K562 (cell line): ENCODE measurements around the gene GALM. TPM values are rescaled to one million over a fixed set of nuclear protein-coding genes. Genes with fewer than 3 reads are reported as not detected.
A peak's percentile ranks its signal among the peaks of the same experiment; 100 is the strongest.

Source experiments
- ATAC-seq: fragments of 200-7000 bp; cut with Tn5 transposase; 3 replicates; pipeline ENCODE4 v1.9.1; 2020; ENCODE audit warnings: moderate library complexity
- BruUV-seq: library from RNA; stranded (reverse); fragments of 400-500 nt; replicated peaks from 2 replicates; lab custom pipeline; 2021; lab: Mats Ljungman, UMichigan
- CTCF ChIA-PET: fragments of 300-600 bp; formaldehyde crosslinking; extraction: SDS; loops from one replicate; lab custom pipeline; 2021; ENCODE audit warnings: low intra/inter-chr PET ratio; lab: Yijun Ruan, JAX
- POLR2A ChIA-PET: fragments of 300-600, 350-650 bp; sonication (Branson Sonifier 250); formaldehyde crosslinking; extraction: SDS; loops from one replicate; lab custom pipeline; 2021; ENCODE audit warnings: antibody characterized with exemption, inconsistent platforms; lab: Yijun Ruan, JAX
- DNase-seq, 4 experiments: peaks; one replicate each; pipeline versions ENCODE4 v3.0.0 to v3.0.0-alpha.2; 2011 to 2018; ENCODE audit warnings: low spot score in 3 of 4, mixed read lengths in 3 of 4; ENCODE audit errors: extremely low read depth in 1 of 4
- FAIRE-seq: peaks from 2 replicates; lab custom pipeline; 2011; peaks lifted over from hg19 to GRCh38; lab: Jason Lieb, UNC
- H2AFZ ChIP-seq: 2 replicates; pipeline ENCODE4 v1.6.0; 2011; ENCODE audit warnings: low read depth, low read length, control low read depth, inconsistent platforms
- H3K27ac ChIP-seq: fragments of 200-600 bp; 3 replicates; pipeline ENCODE4 v1.8.0; 2011; ENCODE audit warnings: low read depth, mild to moderate bottlenecking, control low read depth, inconsistent platforms, low read length, moderate library complexity, mixed read lengths; ENCODE audit errors: extremely low read depth
- H3K27me3 ChIP-seq, 2 experiments: fragments of 300-600 bp in 1 of 2; 2 replicates in 1 of 2; 3 replicates in 1 of 2; pipeline versions ENCODE4 v1.6.0 to v1.8.0; 2011; ENCODE audit warnings: inconsistent platforms in 2 of 2, low read length in 2 of 2, mild to moderate bottlenecking in 1 of 2, mixed read lengths in 1 of 2, moderate library complexity in 1 of 2; ENCODE audit not compliant: control insufficient read depth in 2 of 2, insufficient read depth in 2 of 2
- H3K36me3 ChIP-seq: fragments of 300-600 bp; 3 replicates; pipeline ENCODE4 v1.8.0; 2011; ENCODE audit warnings: mild to moderate bottlenecking, low read length, inconsistent platforms; ENCODE audit not compliant: control insufficient read depth, insufficient read depth
- H3K4me1 ChIP-seq, 2 experiments: fragments of 200-600 bp in 1 of 2; replicated peaks in 1 of 2; 2 replicates in 1 of 2; 3 replicates in 1 of 2; pipeline versions ENCODE4 v1.5.1 to v1.8.0; 2011; ENCODE audit warnings: inconsistent platforms in 2 of 2, low read length in 2 of 2, mild to moderate bottlenecking in 1 of 2, mixed read lengths in 1 of 2, moderate library complexity in 1 of 2; ENCODE audit not compliant: control insufficient read depth in 2 of 2, insufficient read depth in 2 of 2
- H3K4me2 ChIP-seq: 2 replicates; pipeline ENCODE4 v1.6.1; 2011; ENCODE audit warnings: low read length, control low read depth, inconsistent platforms, mixed read lengths; ENCODE audit not compliant: insufficient read depth
- H3K4me3 ChIP-seq: fragments of 200-600 bp; sonication (generic), shearing (Covaris generic); 2 replicates; pipeline ENCODE4 v1.5.1; 2016; ENCODE audit warnings: control low read depth, inconsistent platforms
- H3K79me2 ChIP-seq: fragments of 200-600 bp; 3 replicates; pipeline ENCODE4 v1.8.0; 2011; ENCODE audit warnings: low read length, inconsistent platforms; ENCODE audit not compliant: control insufficient read depth, insufficient read depth
- H3K9ac ChIP-seq, 2 experiments: 2 replicates each; pipeline versions ENCODE4 v1.6.0 to v1.6.1; 2011; ENCODE audit warnings: low read depth in 2 of 2, low read length in 2 of 2, control low read depth in 1 of 2, inconsistent platforms in 1 of 2, mild to moderate bottlenecking in 1 of 2, mixed read lengths in 1 of 2; ENCODE audit not compliant: insufficient read depth in 1 of 2
- H3K9me1 ChIP-seq: one replicate; pipeline ENCODE4 v1.6.0; 2011; ENCODE audit warnings: inconsistent platforms, mild to moderate bottlenecking, low read length, moderate library complexity; ENCODE audit not compliant: control insufficient read depth, insufficient read depth
- H3K9me3 ChIP-seq: replicated peaks from 2 replicates; pipeline ENCODE4 v1.5.1; 2011; ENCODE audit warnings: low read depth, low read length, inconsistent platforms; ENCODE audit not compliant: control insufficient read depth, insufficient read depth
- H4K20me1 ChIP-seq: replicated peaks from 2 replicates; pipeline ENCODE4 v1.6.1; 2011; ENCODE audit warnings: low read length, inconsistent platforms, mixed read lengths; ENCODE audit not compliant: control insufficient read depth, insufficient read depth
- CBX1 ChIP-seq: sonication (generic); IDR thresholded peaks from 2 replicates; pipeline ENCODE4 v1.6.1; 2016; ENCODE audit warnings: antibody characterized with exemption, low read depth, mild to moderate bottlenecking
- DIDO1 ChIP-seq: fragments of 450-650 bp; IDR thresholded peaks from 2 replicates; pipeline ENCODE4 v1.6.1; 2016; ENCODE audit warnings: low read depth, missing biosample characterization, missing genetic modification characterization
- ZMIZ1 ChIP-seq, 2 experiments: fragments of 150-350 bp in 1 of 2; IDR thresholded peaks; 2 replicates each; pipeline ENCODE4 v1.6.1; 2012 to 2016; ENCODE audit warnings: low read depth in 2 of 2, low read length in 2 of 2, mild to moderate bottlenecking in 1 of 2, moderate library complexity in 1 of 2
- ZNF165 ChIP-seq: fragments of 250-450 bp; sonication (Bioruptor Pico); IDR thresholded peaks from 2 replicates; pipeline ENCODE4 v1.4.0; 2020; ENCODE audit warnings: borderline replicate concordance
- ZNF184 ChIP-seq: sonication (generic); formaldehyde crosslinking; IDR thresholded peaks from 2 replicates; pipeline ENCODE4 v1.5.0; 2020; ENCODE audit warnings: missing genetic modification reagents
- WGBS: fragments of 100-300 bp; shearing (Covaris generic); methylation state at CpG from one replicate; pipeline ENCODE4 v1.1.6; 2016; ENCODE audit warnings: low coverage, mixed read lengths; ENCODE audit not compliant: insufficient coverage; ENCODE audit errors: missing lambda C conversion rate; 5-methylcytosine and 5-hydroxymethylcytosine counted together
- in situ Hi-C: fragments of 300-500 bp; cut with MboI; formaldehyde crosslinking; loops from 4 replicates; pipeline ENCODE4 v1.15.0; 2018; ENCODE audit warnings: inconsistent platforms, mixed read lengths
- intact Hi-C: fragments of 100-400 bp; cut with micrococcal nuclease; formaldehyde crosslinking; loops from 2 replicates; pipeline ENCODE4 v1.14.2; 2022
- polyA plus RNA-seq, 8 experiments: library from polyadenylated mRNA; depleted of rRNA in 4 of 8; stranded (reverse) in 5 of 8; unstranded in 3 of 8; fragments of >200 nt; fragmentation: Nextera tagmentation in 2 of 8; fragmentation: Illumina TruSeq in 1 of 8; extraction: Ambion mirVana in 2 of 8; extraction: Trizol in 1 of 8; gene quantifications; 2 replicates each; pipeline versions ENCODE4 v1.2.1 to v1.2.3, GENCODE V29; 2011 to 2014; ENCODE audit warnings: inconsistent platforms in 1 of 8, missing spikeins in 1 of 8
- total RNA-seq, 7 experiments: library from RNA; depleted of rRNA in 6 of 7; stranded (reverse); fragments of >200 nt in 6 of 7; fragmentation: Illumina TruSeq in 2 of 7; extraction: Trizol in 2 of 7; gene quantifications; 2 replicates each; pipeline versions ENCODE4 v1.2.1 to v1.2.3, GENCODE V29; 2011 to 2021; ENCODE audit warnings: low replicate concordance in 1 of 7

GALM gene
- total and polyA plus RNA-seq, 9 of the 15 experiments (the other 6 are each of a cell fraction or from before 2014, with no cell fraction given): 22.1 to 51.7 (median 27.9) TPM

- TF ChIP-seq ZNF165 (CRISPR knock-in tag): no peak
- TF ChIP-seq CBX1: no peak
- TF ChIP-seq ZMIZ1 (IDR thresholded peaks at IDR 0.05; ENCODE audit: low read depth in 2 of 2, low read length in 2 of 2): no peak
- no peak for TF ChIP-seq DIDO1
- TF ChIP-seq ZNF184: no peak
- TF ChIP-seq, all 486 proteins: peak for 0
- POLR2A ChIA-PET: interaction anchor here (1.0 to 3.5 kb wide), 6 partner anchors 9 to 153 kb away, joined by 3 to 19 read pairs (median 7); partner anchors contain the start of gene SRSF7
- Histone ChIP-seq H3K9me1 (no peaks in the 10 kb centered on the region), H4K20me1 (no peaks in the 10 kb centered on the region), H2AFZ (no peak overlapping the region), H3K27ac (no peak overlapping the region), H3K4me2 (no peak overlapping the region), H3K4me1 (no peaks in the 10 kb centered on the region), H3K4me3 (no peak overlapping the region), H3K27me3 (no peaks in the 10 kb centered on the region), H3K36me3 (peaks cover 42% of the 10 kb centered on the region), H3K79me2 (no peaks in the 10 kb centered on the region), H3K9me3 (peaks cover 1% of the 10 kb centered on the region; the same call in 1 of the 2 replicates), H3K9ac (no peak overlapping the region)
- TSS peak; percentile 89 for BruUV-seq
- intact Hi-C loops: no loop called here
- WGBS: 84% methylated on average over 6 of the region's 9 CpGs
- no peak for DNase-seq
- peak; percentile 35; the same call in 2 of the 3 replicates for ATAC-seq
- in situ Hi-C loops: loop anchor here (10.0 to 25.0 kb wide), 2 partner anchors 430 to 747 kb away; no protein-coding TSS in a partner anchor
- CTCF ChIA-PET: no interaction called here
- FAIRE-seq: no peak
These were observed 68.6 kb downstream of the GALM start for GRCh38 chr2:38734299-38735058.
